Measurements from ENCODE around the gene NOD1.
"Not testable (repeated sequence)": the region's sequence is repeated elsewhere in the genome, so short reads cannot be mapped to it uniquely, and the experiment has no call there.

The NOD1 gene

DNA sequence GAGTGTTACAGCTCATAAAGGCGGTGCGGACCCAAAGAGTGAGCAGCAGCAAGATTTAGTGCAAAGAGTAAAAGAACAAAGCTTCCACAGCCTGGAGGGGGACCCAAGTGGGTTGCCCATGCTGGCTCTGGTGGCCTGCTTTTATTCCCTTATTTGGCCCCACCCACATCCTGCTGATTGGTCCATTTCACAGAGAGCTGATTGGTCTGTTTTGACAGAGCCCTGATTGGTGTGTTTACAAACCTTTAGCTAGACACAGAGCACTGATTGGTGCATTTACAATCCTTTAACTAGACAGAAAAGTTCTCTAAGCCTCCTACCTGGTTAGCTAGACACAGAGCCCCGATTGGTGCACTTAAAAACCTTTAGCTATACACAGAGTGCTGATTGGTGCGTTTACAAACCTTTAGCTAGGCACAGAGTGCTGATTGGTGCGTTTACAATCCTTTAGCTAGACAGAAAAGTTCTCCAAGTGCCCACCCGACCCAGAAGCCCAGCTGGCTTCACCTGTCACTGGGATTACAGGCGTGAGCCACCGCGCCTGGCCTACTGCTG is 28.8 kb upstream of the NOD1 start:
- H3K4me3 ChIP-seq (ENCODE audit: low read depth, low read length); DNase-seq (ENCODE audit: low read depth): not testable (repeated sequence)

DNA sequence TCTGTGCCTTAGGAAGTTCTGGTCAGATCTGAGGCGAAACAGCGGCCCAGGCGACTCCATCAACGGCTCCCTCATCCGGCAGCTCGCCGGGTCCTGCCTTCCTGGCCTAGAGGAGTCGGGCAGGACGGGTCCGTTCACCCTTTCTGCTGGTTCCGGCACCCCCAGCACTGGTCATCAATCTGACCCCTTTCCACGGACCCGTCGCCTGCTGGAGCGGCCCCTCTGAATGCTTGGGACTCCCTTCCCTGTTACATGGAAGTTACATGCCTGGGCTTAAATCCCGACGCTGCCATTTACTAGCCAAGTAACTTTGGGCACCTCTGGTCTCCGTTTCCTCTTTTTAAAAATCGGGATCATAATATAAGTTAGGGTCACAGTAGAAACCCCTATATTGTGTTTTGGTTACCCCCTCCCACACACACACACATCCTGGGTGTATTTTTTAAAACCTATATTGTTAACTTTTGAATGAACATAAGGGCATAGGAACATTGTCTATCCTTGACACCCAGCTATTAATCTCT is 26.7 kb upstream of the NOD1 start:
- H3K4me3 ChIP-seq (ENCODE audit: low read depth, low read length): peak overlapping the region; percentile 93
- DNase-seq (ENCODE audit: low read depth): no peak

DNA sequence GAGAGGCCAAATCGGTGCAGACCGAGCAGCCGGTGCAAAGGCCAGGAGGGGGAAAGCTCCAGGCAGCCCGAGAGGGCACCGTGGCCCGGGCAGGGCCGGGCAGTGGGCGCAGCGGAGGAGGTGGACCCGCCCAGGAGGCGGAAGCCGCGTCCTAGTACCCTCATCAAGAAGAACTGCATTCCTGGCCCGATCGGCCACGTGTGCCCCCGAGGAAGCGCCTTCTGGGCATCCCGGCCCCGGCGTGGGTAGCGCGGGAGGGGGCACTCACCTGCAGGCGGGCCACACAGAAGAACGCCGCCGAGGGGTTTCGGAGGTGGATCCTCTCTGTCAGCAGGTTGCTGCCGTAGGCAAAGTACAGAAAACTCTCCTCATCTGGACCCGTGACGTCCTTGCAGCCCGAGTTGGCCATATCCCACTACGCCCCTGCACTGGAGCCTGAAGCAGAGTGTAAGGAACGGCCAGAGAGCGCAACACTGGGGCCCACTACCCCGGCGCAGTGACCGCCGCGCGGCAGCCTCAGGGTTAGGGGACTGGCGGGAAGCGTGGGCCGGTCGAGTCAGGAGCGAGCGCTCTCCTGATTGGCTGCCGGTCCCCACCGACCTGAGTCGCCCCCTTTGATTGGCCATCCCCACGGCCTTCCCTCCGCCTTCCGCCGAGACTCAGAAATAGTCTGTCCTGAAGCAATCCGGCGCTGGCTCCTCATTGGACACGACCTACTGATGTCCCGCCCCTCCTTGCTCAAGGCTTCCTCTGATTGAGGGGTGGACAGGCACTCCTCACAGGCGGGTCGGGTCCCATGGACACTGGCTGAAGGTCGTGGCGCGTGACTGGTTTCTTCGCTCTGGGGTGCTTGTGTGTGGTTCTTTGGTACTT is 26.0 kb upstream of the NOD1 start, which contains the start of gene GGCT:
TSS of gene GGCT (minus strand) at position 529 of the 873 bp plus-strand sequence. CDS start at position 409, 120 bp downstream.
- peak within 1 kb of the TSS; percentile 93 for H3K4me3 ChIP-seq (ENCODE audit: low read depth, low read length)
- peak; percentile 95 for DNase-seq (ENCODE audit: low read depth)

DNA sequence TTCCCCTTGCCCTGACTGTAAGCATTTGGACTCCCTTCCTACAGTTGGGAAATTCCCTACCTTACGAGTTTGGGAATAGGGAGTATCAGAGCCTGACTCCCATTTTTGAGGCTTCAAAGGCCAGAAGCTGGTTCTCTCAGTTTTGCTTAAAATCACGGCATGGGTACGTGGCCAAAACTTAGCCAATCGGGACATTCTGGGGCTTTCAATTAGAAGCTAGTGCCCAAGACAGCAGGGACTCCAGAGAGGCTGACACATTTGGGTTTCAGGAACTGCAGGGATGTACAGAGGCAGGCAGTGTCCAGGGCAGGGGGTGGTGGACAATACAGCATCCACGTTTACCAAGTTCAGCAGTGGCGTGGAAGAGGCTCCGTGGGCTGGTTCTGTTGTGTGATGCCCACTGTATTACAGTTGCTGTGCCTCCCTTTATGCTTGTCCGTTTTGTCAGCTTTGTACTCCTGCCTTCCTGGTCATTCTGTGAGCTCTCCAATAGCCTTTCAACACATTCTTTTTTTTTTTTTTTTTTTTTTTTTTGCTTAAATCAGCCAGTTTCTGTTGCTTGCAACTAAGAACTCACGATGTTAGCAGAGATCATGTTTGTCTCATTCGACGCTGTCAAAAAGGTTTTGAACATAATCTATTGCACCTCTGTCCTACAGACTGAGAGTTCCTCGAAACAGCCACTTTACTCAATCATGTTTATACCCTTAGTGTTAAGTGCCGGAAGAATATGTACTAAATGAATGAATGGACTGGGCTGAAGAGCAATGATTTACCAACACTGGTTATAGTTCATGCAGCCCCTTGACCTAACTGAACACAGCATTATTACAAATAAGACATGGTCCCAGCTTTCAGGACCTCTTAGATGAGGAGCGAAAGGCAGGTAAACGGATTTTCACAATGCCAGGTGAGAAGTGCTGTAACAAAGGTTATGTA is 25.0 kb upstream of the NOD1 start:
- H3K4me3 ChIP-seq (ENCODE audit: low read depth, low read length): peak overlapping the region; percentile 93
- DNase-seq (ENCODE audit: low read depth): no peak

DNA sequence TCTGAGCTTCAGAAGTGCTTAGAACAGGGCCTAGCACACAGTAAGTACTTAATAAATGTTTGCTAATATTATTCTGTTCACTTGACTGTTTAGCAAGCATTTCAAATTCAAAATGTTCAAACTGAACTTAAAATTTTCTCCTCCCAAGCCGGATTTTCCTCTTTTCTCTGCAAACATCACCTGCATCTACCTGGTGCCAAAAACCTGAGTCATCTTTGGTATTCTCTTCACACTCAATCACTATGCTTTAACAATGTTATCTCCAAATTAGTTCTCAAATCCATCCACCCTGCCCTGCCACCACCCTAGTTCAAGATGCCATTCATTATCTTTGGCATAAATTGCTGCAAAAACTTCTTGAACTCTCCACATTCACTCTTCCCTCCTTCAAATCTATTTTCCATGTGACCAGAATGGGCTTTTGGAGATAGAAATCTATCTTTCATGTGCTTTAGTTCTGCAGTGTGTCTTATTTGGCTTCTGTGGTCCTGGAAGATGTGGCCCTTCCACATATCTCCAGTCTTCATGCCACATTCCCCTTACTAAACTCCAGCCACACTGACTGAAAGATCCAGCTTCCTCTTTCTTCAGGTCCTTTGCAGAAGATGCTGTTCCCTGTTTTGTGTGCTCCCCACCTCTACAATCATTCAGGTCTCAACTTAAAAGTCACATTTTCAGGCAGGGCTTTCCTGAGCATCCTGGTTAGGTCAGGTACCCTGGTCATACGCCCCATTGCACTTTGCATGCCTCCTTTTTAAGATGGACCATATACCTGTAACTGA is 24.1 kb upstream of the NOD1 start:
- no peak for DNase-seq (ENCODE audit: low read depth)
- H3K4me3 ChIP-seq (ENCODE audit: low read depth, low read length): no peak overlapping the region

DNA sequence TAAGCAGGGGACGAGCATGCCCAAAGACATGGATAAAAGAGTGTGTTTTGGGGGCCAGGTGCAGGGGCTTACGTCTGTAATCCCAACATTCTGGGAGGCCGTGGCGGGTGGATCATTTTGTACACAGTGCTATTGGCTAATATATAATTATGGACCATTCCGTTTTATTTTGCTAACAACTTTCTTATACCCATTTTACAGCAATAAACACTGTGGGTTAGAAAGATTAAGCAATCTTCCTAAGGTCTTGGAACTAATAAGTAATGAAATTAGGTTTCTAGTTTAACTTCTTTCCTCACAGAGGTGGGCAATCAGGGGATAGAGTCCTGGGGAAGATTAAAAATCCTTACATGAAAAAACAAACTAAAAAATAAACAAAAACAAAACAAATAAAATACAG is 22.7 kb upstream of the NOD1 start:
- no peak overlapping the region for H3K4me3 ChIP-seq (ENCODE audit: low read depth, low read length)
- DNase-seq (ENCODE audit: low read depth): no peak

DNA sequence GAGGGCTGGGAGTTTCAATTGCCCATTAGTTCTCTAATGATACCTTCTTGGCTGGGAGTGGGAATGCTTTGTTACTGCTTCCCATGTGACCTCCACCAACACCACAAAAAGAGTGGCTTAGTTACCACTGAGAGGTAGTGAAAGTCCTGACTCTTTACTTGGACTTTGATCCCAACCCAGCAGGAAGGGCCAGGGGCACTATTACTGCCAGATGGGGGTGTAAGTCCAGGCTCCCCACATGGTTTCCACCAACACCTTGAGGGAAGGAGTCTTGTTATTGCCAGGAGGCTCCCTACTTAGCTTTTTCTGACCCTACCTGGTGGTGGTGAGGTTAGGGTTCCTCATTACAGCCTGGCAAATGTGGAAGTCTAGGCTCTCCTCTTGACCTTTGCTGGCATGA is 14.6 kb upstream of the NOD1 start:
- no peak overlapping the region for H3K4me3 ChIP-seq (ENCODE audit: low read depth, low read length)
- no peak for DNase-seq (ENCODE audit: low read depth)

DNA sequence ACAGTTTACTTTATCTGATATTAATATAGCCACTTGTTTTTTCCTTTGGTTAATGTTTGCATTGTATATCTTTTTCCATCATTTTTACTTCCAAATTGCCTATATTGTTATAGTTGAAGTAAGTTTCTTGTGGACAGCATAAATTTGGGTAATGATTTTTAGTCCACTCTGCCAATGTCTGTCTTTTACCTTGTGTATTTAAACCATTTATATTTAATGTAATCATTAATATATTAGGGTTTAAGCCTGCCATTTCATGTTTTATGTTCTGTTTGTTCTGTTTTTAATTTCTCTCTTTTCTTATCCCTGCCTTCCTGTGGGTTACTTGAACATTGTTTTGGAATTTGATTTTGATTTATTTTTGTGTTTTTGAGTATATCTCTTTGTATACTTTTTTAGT is 12.8 kb upstream of the NOD1 start:
- DNase-seq (ENCODE audit: low read depth): no peak

DNA sequence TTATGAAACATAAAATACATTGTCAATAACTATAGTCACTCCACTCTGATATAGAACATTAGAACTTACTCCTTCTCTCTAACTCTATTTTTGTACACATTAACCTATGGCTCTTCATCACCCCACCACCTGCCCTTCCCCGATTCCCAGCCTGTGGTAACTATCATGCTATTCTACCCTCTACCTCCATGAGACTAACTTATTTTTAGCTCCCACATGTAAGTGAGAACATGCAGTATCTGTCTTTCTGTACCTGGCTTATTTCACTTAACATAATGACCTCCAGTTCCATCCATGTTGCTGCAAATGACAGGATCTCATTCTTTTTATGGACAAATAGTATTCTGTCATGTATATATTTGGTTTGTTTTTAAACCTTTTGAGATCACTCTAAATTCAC is 8.8 kb upstream of the NOD1 start:
- DNase-seq (ENCODE audit: low read depth): no peak
- H3K4me3 ChIP-seq (ENCODE audit: low read depth, low read length): no peak overlapping the region

More for the DNA sequence above, 12.8 kb upstream of the NOD1 start:
- no peak overlapping the region for H3K4me3 ChIP-seq (ENCODE audit: low read depth, low read length)

DNA sequence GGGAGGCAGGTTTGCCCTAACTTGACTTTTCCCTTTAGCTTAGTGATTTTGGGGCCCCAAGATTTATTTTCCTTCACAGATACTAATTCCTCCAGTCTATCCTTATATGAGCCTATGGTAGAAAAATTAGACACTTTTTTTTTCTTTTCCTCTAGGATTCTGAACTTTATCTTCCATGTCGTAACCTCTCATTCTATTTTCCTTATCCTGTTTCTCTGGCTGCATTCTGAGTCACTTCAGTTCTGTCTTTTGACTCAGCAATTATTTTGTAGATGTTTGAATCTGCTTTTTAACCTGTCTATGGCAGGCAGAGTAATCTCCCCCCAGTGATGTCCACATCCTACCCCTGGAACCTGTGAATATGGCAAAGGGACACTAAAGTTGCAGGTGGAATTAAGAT is 7.1 kb upstream of the NOD1 start:
- no peak for DNase-seq (ENCODE audit: low read depth)
- H3K4me3 ChIP-seq (ENCODE audit: low read depth, low read length): no peak overlapping the region

DNA sequence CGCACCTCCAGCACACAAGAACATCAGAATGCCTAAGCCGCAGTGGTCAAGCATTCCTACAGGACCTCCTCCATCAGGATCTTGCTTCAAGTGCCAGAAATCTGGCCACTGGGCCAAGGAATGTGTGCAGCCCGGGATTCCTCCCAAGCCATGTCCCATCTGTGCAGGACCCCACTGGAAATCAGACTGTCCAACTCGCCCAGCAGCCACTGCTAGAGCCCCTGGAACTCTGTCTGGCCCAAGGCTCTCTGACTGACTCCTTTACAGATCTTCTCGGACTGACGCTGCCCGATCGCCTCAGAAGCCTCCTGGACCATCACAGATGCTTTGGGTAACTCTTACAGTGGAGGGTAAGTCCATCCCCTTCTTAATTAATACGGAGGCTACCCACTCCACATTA is 2.8 kb upstream of the NOD1 start:
- DNase-seq (ENCODE audit: low read depth); H3K4me3 ChIP-seq (ENCODE audit: low read depth, low read length): not testable (repeated sequence)

DNA sequence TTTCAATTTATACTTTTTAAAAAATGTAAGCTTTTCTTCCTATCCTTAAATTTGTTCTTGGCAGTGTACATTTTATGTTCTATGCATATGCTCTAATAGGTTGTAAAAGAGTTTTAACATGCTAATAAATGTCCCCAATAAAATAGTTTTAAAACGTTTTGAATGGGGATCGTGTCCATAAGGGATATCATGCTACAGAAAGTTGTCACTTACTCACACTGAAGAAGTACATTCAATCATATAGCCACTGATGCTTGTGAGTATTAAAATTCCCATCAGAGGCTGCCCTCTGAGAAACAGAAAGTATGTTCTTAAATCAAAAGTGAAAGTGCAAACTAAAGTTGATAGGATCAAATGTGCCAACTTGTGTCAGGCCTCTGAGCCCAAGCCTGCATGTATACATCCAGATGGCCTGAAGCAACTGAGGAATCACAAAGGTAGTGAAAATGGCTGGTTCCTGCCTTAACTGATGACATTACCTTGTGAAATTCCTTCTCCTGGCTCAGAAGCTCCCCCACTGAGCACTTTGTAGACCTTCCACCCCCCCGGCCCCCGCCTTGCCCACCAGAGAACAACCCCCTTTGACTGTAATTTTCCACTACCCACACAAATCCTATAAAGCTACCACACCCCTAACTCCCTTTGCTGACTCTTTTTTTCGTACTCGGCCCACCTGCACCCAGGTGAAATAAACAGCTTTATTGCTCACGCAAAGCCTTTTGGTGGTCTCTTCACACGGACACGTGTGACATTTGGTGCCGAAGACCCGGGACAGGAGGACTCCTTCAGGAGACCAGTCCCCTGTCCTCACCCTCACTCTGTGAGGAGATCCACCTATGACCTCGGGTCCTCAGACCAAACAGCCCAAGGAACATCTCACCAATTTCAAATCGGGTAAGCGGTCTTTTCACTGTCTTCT is 877 bp upstream of the NOD1 start:
- peak overlapping the region; percentile 71 for H3K4me3 ChIP-seq (ENCODE audit: low read depth, low read length)

DNA sequence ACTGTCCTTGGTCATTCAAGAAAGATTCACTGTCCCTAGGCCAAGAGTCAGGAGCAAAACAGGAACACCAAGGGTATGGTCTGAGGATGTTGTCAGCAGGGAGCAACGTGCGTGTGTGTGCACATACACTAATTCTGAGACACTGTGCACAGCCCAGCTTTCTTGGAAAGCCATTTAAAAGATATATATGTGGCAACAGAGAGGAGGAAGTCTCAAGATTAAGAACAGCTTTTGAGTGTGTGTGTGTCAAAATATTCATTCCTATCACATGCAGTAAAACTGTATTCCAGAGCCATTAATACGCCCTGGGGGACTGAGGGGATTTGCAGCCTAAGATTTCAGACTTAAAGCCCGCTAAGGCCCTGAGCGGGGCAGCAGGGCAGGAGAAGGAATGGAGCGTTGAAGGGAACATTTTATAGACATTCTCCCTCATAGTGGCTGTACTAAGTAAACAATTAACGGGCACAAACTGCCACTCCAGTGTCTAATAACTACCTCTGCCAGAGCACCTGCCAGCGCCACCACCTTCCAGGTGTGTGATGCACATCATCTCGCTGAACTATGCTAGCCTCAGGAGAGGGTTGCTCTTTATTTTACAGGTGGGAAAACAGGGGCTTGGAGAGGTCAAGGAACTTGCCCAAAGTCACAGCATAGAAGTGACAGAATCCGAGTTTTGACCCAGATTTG is 2.0 kb downstream of the NOD1 start:
- DNase-seq (ENCODE audit: low read depth): no peak
- no peak overlapping the region for H3K4me3 ChIP-seq (ENCODE audit: low read depth, low read length)

More for the DNA sequence above, 877 bp upstream of the NOD1 start:
- no peak for DNase-seq (ENCODE audit: low read depth)

DNA sequence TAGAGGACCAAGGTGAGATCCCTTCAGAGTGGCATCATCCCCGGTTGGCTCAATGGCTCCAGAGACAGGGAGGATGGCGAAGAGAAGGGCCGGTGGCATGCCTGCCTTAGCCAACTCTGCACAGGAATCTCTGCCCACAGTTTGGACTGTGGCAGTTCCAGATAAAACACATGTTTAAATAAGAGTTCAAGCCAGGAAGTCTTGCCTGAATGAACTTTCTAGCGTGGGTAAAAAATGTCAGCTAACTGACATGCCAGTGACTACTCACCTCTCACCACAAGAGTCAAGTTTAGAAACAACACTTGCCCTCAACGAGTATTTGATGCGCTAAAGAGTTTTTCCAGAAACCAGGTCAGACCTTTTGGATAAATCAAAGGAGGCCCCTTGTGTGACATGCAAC is 3.0 kb downstream of the NOD1 start:
- H3K4me3 ChIP-seq (ENCODE audit: low read depth, low read length): no peak overlapping the region
- no peak for DNase-seq (ENCODE audit: low read depth)

DNA sequence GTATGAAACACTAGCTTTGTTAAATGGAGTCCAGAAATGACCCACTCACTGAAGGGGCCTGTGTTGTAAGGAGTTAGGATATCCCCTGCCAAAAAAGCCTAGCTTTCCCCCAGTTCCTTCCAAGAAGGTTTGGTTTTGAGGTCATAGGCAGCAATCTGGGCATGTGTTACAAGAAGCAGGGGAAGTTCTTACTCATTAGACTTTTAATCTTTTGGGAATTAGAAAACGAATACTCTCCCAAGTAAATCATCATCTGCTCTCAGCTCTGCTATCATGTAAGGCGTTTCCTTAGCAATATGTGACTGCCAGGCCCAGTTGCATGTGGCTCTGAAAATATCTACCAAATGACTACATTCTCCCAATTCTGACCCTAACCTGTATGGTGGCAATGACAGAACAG is 3.7 kb downstream of the NOD1 start:
- H3K4me3 ChIP-seq (ENCODE audit: low read depth, low read length): no peak overlapping the region
- DNase-seq (ENCODE audit: low read depth): peak; percentile 93

DNA sequence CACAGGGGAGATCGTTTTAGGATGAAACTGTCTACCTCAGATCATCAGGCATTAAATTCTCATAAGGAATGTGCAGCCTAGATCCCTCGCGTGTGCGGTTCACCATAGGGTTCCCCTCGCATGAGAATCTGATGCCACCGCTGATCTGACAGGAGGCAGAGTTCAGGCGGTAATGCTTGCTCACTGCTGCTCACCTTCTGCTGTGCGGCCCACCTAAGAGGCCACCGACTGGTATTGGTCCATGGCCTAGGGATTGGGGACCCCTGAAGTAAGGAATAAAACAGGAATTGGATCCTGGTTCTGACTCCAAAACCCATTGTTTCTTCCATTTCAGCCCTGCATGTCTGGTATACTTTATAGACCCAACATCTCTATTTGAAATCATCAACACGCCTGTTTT is 4.1 kb downstream of the NOD1 start:
- no peak for DNase-seq (ENCODE audit: low read depth)
- no peak overlapping the region for H3K4me3 ChIP-seq (ENCODE audit: low read depth, low read length)

DNA sequence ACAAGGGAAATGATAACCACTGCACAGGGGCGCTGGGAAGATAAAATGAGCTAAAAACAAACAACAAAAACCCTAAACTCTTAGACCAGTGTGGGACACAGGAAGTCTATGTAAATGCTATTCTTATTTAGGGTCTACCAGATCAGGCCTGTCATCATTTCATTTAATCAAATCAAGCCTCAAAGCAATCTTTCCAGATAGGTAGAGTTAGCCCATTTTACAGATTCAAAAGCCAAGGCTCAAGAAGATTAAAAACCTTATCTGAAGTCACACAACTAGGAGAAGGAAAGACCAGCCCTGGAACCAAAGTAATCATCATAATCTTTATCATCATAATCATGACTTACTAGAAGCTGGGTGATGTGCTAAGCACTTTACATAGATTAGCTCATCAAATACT is 4.7 kb downstream of the NOD1 start:
- no peak for DNase-seq (ENCODE audit: low read depth)
- no peak overlapping the region for H3K4me3 ChIP-seq (ENCODE audit: low read depth, low read length)
